CD4-positive, alpha-beta T cell treated with Interleukin-1 beta for 1 hour (primary cell): Measurements from ENCODE around the gene BRAT1.
"Not testable (repeated sequence)": the region's sequence is repeated elsewhere in the genome, so short reads cannot be mapped to it uniquely, and the experiment has no call there.

Experiments
- DNase-seq, 2 donors: peaks; one replicate each; pipeline ENCODE4 v3.0.0-alpha.2; 2020 to 2022

The BRAT1 gene

GRCh38 chr7:2535872-2536627, 19.3 kb downstream of the BRAT1 start:
- not testable (repeated sequence) for DNase-seq

GRCh38 chr7:2534214-2534613, 21.1 kb downstream of the BRAT1 start:
- not testable (repeated sequence) for DNase-seq

GRCh38 chr7:2533566-2533965, 21.8 kb downstream of the BRAT1 start:
- not testable (repeated sequence) for DNase-seq

GRCh38 chr7:2532816-2533215, 22.5 kb downstream of the BRAT1 start:
- DNase-seq, result not testable (repeated sequence)

- DNase-seq, result not testable (repeated sequence)
Observed at GRCh38 chr7:2532199-2532772, 23.0 kb downstream of the BRAT1 start.

GRCh38 chr7:2531796-2532110, 23.6 kb downstream of the BRAT1 start:
- not testable (repeated sequence) for DNase-seq

GRCh38 chr7:2530994-2531795, 24.1 kb downstream of the BRAT1 start:
- not testable (repeated sequence) for DNase-seq

GRCh38 chr7:2530071-2530987, 25.0 kb downstream of the BRAT1 start:
- DNase-seq, result peak; percentile 83 to 86

GRCh38 chr7:2529161-2530070, 25.9 kb downstream of the BRAT1 start:
- peak; percentile 67 to 91 for DNase-seq

- no peak for DNase-seq
Observed at GRCh38 chr7:2528481-2529095, 26.7 kb downstream of the BRAT1 start.

- DNase-seq, result peak; percentile 50 to 51
Observed at GRCh38 chr7:2527505-2528467, 27.5 kb downstream of the BRAT1 start.

GRCh38 chr7:2526659-2527504, 28.4 kb downstream of the BRAT1 start:
- DNase-seq, result no peak

GRCh38 chr7:2525658-2526630, 29.4 kb downstream of the BRAT1 start:
- no peak for DNase-seq

GRCh38 chr7:2524808-2525657, 30.3 kb downstream of the BRAT1 start:
- DNase-seq, result no peak

GRCh38 chr7:2523941-2524807, 31.1 kb downstream of the BRAT1 start:
- no peak for DNase-seq
